Measurements from ENCODE around the gene ALDH7A1.
"Not testable (repeated sequence)": the region's sequence is repeated elsewhere in the genome, so short reads cannot be mapped to it uniquely, and the experiment has no call there.

The ALDH7A1 gene

DNA sequence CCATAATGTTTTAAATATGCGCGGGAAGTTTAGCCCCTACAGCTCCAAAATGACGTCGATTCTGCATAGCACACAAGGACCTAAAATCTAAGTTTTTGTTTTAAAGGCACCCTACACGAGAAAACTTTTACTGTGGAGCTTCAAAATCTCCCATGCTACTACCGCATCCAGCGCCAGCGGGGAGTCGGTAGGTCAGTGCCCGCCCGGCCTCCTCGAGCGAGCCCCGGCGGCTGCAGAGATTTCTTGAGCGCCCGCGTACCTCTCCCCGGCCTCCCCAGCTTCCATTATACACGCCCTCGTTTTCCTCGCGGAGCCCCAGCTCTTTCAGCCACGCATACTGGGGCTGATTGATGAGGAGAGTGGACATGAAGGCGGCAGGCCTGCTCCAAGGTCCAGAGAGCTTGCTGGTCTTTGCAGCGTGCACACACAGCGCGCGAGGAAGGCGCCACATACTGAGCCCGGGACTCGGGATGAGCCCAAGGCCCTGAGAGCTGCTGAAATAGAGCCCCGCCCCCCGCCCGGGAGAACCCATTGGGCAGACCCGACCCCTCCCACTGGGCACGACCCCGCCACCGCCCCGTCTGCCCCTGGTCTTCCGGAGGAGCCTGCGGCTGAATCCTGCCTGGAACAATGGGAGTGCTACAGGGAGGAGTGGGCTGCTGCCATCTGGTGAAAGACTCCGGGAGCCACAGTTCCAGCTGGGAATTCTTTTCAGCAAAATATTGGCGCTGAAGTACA lies at the start of gene ALDH7A1:
ALDH7A1 (minus strand) TSS at position 472 of the 738 bp plus-strand sequence; CDS start at position 451, 21 bp downstream.
- peak; percentile 72 for DNase-seq

DNA sequence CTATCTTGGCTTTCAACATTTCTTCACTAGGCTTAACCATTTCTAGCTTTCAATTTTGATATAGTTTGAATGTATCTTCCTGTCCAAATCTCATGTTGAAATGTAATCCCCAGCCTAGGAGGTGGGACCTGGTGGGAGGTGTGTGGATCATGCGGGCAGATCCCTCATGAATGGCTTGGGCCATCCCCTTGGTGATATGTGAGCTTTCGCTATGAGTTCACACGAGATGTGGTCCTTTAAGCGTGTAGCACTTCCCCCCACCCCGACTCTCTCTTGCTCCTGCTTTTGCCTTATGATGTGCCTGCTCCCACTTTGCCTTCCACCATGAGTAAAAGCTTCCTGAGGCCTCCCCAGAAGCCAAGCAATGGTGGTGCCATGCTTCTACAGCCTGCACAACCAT lies 46.4 kb upstream of the ALDH7A1 start:
- no peak for DNase-seq

DNA sequence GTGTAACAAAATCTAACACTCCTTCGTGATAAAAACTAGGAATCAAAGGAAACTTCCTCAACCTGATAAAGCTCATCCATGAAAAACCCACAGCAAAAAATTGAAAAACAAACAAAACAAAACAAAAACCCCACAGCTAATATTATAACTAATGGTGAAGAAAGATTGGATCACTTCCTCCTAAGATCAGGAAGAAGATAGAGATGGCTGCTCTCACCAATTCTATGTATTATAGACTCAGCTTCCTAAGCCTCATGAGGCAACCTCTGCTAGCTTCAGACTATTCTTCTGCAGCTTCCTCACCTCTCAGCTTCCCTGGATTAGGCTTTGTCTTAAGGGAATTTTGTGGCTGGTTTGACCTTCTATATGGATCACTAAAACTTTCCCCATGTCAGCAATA lies 45.8 kb upstream of the ALDH7A1 start:
- DNase-seq, result no peak

DNA sequence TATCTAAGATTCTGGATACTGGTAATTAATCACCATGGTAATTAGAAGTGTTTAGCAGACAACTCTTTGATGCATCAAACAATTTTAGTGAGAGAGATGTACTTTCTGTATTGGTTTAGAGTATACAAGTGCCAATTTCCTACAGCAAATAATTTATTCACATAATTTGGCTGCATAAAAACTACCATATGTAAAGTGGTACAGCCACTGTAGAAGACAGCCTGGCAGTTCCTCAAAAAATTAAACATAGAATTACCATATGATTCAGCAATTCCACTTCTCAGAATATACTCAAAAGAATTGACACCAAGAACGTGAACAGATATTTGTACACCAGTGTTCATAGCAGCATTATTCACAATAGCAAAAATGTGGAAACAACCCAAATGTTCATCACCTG lies 41.9 kb upstream of the ALDH7A1 start:
- DNase-seq, result no peak

DNA sequence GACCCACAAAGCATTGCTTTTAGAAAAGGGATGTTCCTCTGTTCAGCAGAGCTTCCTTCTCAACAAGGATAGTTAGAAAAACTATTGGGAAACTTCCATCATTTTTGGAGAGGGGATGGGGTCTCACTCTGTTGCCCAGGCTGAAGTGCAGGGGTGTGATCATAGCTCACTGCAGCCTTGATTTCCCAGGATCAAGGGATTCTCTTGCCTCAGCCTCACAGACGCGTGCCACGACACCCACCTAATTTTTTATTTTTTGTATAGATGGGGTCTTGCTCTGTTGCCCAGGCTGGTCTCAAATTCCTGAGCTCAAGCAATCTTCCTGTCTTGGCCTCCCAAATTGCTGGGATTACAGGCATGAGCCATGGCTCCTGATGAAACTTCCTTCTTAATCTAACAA lies 40.6 kb upstream of the ALDH7A1 start:
- DNase-seq, result no peak

DNA sequence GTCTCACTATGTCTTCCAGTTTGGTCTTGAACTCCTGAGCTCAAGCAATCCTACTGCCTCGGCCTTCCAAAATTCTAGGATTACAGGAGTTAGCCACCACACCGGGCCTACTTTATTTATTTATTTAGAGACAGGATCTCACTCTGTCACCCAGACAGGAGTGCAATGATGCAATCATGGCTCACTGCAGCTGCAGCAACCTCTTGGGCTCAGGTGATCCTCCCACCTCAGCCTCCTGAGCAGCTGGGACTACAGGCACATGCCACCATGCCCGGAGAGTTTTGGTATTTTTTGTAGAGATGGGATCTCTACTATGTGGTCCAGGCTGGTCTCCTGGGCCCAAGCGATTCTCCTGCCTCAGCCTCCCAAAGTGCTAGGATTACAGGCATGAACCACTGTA lies 38.5 kb upstream of the ALDH7A1 start:
- DNase-seq, result no peak

DNA sequence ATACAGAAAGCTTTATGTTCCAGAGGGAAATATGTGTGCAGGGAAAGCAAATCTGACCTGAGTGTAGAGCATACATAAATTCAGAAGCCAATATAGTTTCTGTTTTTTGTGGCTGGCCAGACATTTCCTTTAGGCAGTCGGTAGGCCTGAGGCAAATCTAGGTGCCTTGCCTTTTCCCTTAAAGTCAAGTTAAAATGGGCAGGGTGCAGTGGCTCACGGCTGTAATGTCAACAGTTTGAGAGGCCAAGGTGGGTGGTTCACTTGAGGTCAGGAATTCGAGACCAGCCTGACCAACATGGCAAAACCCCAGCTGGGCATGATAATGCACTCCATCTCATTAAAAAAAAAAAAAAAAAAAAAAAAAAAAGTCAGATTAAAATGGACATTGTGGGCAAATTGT lies 36.9 kb upstream of the ALDH7A1 start:
- DNase-seq, result no peak

DNA sequence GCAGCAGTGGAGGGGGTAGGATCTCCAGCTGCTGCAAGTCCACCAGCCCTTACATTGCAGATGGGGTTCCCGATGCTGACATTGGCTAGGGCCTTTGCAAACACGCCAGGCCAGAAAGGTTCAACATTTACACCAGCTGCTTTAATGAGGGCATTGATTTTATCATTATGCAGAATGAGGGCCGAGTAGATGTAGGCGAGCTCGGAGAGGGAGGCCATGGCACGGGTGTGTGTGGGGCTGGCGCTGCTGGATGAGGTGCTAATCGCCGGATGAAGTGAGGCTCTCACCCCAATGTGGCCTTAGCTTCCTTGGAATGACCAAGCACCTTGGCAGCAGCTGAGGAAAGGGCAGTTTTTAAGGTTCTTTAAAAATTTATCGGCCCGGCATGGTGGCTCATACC lies 33.1 kb upstream of the ALDH7A1 start:
- no peak for DNase-seq

DNA sequence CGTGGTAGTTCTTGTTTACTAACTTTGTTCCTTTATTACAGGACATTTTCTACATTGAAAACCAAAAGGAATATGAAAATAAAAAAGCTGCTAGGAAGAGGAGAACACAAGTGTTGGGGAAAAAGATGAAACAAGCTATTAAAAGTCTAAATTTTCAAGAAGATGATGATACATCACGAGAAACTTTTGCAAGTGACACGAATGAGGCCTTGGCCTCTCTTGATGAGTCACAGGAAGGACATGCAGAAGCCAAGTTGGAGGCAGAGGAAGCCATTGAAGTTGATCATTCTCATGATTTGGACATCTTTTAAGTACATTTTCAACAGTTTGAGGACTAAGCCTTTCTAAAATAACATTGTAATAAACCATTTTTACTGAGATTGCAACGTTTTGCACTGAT lies 29.5 kb upstream of the ALDH7A1 start:
- DNase-seq, result no peak

DNA sequence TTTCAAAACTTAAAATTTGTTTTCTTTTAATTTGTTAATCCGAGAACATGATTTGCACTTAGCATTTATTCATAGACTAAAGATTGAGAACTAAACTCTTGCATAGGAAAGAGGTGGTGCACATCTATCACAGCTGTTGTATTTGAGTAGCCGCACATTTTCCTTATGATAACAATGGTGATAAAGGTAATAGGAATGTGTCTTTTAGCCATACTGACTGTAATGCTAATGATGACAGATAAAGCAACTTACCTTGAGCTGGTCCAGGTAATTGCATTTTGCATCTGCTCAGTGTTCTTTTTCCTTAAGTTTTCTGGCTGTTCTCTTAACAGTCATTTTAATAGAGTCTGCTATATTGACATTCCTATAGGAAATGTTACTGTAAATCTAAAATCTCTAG lies 24.8 kb upstream of the ALDH7A1 start:
- DNase-seq, result no peak

DNA sequence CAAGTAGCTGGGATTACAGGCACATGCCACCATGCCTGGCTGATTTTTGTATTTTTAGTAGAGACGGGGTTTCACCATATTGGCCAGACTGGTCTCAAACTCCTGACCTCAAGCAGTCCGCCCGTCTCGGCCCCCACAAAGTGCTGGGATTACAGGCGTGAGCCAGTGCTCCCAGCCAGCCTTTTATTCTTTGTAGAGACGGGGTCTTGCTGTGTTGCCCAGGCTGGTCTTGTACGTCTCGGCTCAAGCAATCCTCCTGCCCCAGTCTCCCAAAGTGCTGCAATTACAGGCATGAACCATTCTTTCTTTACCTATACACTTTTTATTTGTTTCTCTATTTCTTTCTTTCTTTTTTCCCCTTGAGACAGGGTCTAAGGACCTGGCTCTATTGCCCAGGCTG lies 22.6 kb upstream of the ALDH7A1 start:
- not testable (repeated sequence) for DNase-seq

DNA sequence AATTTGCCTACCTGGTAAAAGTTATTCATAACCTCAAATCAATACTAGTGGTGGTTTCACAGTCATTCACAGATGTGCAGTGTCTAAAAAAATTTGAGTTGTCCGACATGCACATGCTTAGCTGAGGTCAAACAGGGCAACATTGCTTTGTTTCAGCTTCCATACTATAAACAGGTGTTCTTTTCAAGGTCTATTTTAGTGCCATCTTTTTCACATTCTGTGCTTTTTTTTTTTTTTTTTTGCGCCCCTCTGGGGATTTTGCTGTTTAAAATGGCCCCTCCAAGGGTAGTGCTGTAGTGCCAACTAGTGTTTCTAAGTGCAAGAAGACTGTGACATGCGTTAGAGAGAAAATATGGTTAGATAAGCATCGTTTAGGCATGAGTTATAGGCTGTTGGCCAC lies 20.3 kb upstream of the ALDH7A1 start:
- no peak for DNase-seq

DNA sequence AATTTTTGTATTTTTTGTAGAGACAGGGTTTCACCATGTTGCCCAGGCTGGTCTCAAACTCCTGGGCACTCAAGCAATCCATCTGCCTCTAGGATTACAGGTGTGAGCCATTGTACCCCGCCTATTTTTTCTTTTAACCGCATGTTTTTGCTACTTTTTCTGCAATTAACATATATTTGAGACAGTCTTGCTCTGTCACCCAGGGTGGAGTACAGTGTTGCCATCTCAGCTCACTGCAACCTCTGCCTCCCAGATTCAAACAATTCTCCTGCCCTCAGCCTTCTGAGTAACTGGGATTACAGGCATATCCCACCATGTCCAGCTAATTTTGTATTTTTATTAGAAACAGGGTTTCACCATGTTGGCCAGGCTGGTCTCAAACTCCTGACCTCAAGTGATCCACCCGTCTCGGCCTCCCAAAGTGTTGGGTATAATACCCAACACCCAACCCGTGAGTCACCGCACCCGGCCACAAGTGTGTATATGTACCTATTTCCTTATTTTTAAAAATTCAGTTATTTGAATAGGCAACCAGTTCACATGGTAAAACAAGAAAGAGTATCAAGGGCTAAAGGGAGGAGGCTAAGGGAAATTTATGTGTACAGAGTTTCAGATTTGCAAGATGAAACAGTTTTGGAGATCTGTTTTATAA lies 19.0 kb upstream of the ALDH7A1 start:
- no peak for DNase-seq

DNA sequence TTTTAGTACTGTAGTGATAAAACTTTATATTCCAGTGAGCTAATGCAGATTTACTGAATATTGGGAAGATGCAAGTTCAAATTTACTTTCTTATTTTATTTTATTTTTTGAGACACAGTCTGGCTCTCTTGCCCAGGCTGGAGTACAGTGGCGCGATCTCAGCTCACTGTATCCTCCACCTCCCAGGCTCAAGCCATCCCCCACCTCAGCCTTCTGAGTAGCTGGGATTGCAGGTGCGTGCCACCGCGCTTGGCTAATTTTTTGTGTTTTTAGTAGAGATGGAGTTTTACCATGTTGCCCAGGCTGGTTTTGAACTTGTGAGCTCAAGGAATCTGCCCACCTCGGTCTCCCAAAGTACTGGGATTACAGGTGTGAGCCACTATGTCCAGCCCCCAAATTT lies 15.6 kb upstream of the ALDH7A1 start:
- no peak for DNase-seq

DNA sequence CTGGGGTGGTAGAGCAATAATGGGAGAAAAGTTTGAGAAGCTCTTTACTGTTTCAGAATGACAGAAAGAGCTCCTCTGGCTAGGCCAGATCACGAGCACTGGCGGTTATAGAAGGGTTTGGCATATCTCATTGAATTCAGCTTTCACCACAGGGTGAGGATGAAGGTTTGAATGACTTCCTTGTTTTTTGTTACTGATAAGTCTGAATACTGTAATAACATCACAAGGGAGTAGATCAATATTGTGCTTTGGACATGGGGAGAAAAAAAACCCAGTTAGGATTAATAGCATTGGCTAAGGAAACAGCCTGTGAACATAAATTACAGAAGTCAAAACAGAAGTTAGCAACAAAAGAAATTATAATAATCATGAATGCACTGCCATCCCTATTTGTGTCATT lies 15.1 kb upstream of the ALDH7A1 start:
- no peak for DNase-seq

DNA sequence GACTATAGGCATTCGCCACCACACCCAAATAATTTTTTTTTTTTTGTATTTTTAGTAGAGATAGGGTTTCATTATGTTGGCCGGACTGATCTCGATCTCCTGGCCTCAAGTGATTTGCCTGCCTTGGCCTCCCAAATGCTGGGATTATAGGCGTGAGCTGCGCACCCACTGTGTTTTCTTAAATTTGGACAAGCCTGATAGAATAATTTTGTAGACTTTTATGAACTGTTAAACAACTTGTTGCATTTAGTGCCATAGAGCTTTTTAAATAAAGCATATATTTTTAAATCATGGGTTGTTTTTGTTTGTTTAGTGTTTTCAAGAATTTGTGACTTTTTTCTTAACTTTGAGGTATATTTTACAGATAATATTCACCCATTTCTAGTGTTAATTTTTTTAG lies 10.5 kb upstream of the ALDH7A1 start:
- DNase-seq, result no peak

DNA sequence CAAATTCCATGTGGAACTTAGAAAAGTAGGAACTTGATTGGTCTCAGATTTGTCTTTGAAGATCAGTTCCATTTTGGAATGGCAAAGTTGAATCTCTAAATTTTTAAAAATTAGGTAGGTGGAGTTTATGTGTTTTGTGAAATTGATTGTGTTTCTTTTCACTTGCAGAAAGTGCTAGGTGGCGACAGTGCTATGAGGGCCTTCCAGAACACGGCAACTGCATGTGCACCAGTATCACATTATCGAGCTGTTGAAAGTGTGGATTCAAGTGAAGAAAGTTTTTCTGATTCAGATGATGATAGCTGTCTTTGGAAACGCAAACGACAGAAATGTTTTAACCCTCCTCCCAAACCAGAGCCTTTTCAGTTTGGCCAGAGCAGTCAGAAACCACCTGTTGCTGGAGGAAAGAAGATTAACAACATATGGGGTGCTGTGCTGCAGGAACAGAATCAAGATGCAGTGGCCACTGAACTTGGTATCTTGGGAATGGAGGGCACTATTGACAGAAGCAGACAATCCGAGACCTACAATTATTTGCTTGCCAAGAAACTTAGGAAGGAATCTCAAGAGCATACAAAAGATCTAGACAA lies 8.5 kb upstream of the ALDH7A1 start:
- no peak for DNase-seq

DNA sequence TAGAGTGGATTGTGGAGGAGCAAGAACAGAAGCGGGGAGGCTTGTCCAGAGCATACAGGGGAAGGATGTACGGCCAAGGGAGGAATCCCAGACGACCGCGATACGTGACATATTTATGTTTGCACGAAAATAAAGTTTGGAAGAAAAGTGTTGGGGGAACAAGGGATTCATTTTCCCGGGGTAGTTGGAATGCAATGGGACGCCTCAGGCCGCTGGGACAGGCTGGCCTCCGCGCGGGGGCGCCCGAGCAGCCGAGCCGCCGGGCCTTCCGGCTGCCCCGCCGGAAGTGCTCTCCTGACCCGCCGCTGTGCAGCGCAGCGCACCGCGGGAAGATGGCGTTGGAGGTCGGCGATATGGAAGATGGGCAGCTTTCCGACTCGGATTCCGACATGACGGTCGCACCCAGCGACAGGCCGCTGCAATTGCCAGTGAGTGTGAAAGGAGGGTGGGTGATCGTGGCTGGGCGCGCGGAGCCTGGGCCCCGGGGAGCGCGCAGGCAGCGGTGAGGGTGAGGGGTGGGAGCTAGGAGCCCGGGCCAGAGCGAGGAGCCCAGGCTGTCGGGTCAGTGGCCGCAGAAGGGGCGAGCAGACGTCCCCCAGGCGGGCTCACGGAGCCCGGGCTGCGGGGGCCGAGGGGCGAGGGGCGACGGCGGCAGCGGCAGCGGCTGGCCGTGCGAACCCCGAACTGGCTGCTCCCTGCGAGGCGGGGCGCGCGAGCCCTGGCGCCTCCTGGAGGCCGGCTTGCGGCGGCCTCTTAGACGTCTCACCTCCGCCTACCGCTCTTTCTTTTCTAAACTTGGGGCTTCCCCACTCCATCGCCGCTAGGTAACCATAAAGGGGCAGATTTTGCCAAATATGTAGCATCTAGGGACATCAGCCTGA lies 5.9 kb upstream of the ALDH7A1 start, which contains the start of gene PHAX:
PHAX (plus strand) TSS at position 317 of the 881 bp plus-strand sequence; CDS start at position 333, 16 bp downstream.
- DNase-seq, result peak; percentile 91

DNA sequence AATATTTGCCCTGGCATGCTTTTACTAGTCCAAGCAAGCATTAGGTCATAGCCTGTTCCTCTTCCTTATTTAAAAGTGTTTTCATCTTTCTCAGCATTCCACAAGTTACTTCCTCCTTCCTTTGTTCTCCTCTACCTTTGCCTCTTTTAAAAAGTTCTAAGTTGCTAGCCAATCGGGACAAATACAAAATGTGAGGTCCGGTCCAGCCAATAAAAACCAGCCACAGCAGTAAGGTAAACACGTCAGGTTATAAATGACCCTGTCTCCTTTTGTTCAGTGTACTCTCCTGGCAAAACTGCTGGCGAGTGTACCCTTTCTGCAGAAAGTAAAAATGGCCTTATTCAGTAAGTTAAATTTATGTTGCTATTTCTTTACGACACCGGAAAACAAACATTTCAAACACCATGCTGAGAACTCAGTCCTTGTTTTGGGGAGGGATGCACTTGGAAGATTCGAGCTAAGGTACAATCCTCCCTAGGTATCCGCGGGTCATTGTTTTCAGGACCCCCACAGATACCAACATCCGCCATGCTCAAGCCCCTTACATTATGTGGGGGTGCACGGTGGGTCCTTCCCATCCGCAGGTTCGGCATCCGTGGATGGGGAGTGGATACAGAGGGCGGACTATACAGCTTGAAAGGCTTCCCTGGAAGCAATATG lies 5.1 kb upstream of the ALDH7A1 start:
- DNase-seq, result not testable (repeated sequence)

DNA sequence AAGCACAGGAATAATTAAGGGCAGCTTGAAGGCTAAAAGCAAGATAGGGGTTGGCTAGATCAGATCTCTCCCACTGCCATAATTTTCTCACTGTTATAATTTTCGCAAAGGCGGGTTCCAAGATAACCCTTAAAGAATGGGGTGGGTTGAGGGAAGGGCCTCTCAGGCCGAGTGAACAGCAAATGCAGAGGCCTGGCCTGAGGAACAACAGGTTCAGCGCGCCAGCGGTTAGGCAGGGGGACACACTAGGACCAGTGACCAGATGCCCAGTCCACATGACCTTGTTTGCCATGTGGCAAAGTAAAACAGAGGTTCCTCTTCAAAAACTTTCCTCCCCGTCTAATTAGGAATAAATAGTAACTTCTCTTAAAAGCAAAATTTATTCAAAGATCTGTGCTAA lies 4.5 kb upstream of the ALDH7A1 start:
- no peak for DNase-seq

DNA sequence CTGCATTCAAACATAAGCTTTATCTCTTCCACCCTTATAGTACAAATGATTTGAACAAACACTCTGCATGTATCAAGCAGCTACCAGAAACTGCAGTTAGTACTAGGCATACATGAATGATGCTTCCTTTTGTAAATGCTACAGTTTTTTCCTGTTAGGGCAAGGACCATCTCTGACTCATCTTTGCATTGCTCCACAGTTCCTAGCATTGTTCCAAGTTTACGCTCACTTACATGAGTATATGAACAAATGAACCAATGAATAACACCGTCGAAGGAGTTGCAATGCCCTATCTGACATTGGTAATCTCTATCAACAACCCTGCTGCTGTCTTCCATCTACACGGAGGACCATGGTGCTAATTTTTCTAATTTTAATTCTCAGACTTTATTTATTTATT lies 2.1 kb upstream of the ALDH7A1 start:
- DNase-seq, result no peak

DNA sequence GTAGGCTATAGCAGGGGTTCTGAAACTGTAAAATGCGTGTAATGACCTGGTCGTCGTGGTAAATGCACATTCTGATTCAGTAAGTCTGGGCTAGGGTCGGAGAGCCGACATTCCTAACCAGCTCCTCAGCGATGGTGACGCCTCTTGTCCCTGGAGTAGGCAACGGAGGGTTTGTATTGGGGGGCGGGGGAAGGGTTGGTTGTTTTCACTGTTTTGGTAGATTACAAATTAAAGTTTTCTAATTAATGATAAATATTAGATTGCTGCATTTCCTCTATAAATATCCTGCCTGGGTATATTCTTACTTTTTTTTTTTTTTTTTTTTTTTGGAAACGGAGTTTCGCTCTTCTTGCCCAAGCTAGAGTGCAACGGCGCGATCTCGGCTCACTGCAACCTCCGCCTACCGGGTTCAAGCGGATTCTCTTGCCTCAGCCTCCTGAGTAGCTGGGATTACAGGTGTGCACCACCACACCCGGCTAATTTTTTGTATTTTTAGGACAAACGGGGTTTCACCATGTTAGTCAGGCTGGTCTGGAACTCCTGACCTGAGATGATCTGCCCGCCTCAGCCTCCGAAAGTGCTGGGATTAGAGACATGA lies 566 bp upstream of the ALDH7A1 start:
- no peak for DNase-seq
